ENCODE results near the gene VSIG10L. TPM values are rescaled to one million over a fixed set of nuclear protein-coding genes. Genes with fewer than 3 reads are reported as not detected.

The VSIG10L gene
- total RNA-seq, 4 donors from 2014 or later = 0.26 to 3.6 (median 1.7) TPM

GRCh38 chr19:51372021-51372648 is 30.2 kb upstream of the VSIG10L start:
- intact Hi-C loops (cut with DNase I; ENCODE audit: low total_unique reads) = no loop called here
- Histone ChIP-seq H3K27ac (no peak overlapping the region), H3K36me3 (no peaks in the 10 kb centered on the region), H3K4me3 (no peak overlapping the region), H3K4me1 (no peaks in the 10 kb centered on the region), H3K9me3 (no peaks in the 10 kb centered on the region), H3K27me3 (no peaks in the 10 kb centered on the region)
- TF ChIP-seq POLR2A (IDR thresholded peaks at IDR 0.05) (no peak), CTCF (IDR thresholded peaks at IDR 0.05) (no peak)
- DNase-seq = no peak

GRCh38 chr19:51371186-51371690 is 29.3 kb upstream of the VSIG10L start:
- intact Hi-C loops (cut with DNase I; ENCODE audit: low total_unique reads) = no loop called here
- H3K27ac ChIP-seq = no peak overlapping the region
- no peaks in the 10 kb centered on the region for H3K9me3 ChIP-seq
- H3K27me3 ChIP-seq = no peaks in the 10 kb centered on the region
- TF ChIP-seq POLR2A (IDR thresholded peaks at IDR 0.05) (no peak), CTCF (IDR thresholded peaks at IDR 0.05) (no peak)
- no peaks in the 10 kb centered on the region for H3K4me1 ChIP-seq
- no peak for DNase-seq
- H3K36me3 ChIP-seq = no peaks in the 10 kb centered on the region
- H3K4me3 ChIP-seq = no peak overlapping the region

GRCh38 chr19:51370230-51370629 is 28.3 kb upstream of the VSIG10L start:
- no peak overlapping the region for H3K4me3 ChIP-seq
- intact Hi-C loops (cut with DNase I; ENCODE audit: low total_unique reads) = no loop called here
- no peaks in the 10 kb centered on the region for H3K4me1 ChIP-seq
- no peaks in the 10 kb centered on the region for H3K36me3 ChIP-seq
- TF ChIP-seq POLR2A (IDR thresholded peaks at IDR 0.05) (no peak), CTCF (IDR thresholded peaks at IDR 0.05) (no peak)
- H3K27ac ChIP-seq = no peak overlapping the region
- no peaks in the 10 kb centered on the region for H3K9me3 ChIP-seq
- no peaks in the 10 kb centered on the region for H3K27me3 ChIP-seq
- no peak for DNase-seq

- intact Hi-C loops (cut with DNase I; ENCODE audit: low total_unique reads) = no loop called here
- Histone ChIP-seq H3K36me3 (no peaks in the 10 kb centered on the region), H3K27me3 (no peaks in the 10 kb centered on the region), H3K4me1 (no peaks in the 10 kb centered on the region), H3K4me3 (peak within 1 kb of the TSS; percentile 77 to 81), H3K27ac (peak within 1 kb of the TSS; percentile 67 to 77), H3K9me3 (no peaks in the 10 kb centered on the region)
- TF ChIP-seq POLR2A (IDR thresholded peaks at IDR 0.05) (no peak), CTCF (IDR thresholded peaks at IDR 0.05) (no peak)
- no peak for DNase-seq
Observed at GRCh38 chr19:51368366-51369282, 26.7 kb upstream of the VSIG10L start, which contains the start of gene CLDND2. Gene CLDND2, minus strand, starts transcription at chr19:51369003. Its CDS starts 426 bp downstream, at chr19:51368577.
